A549 treated with Hydrocortisone at 1 μM for 4 hours (cell line): ENCODE results near the gene MITD1. TPM values are rescaled to one million over a fixed set of nuclear protein-coding genes. Genes with fewer than 3 reads are reported as not detected.

Source experiments
- total RNA-seq: library from RNA; stranded (reverse); fragments of 200-300 nt; extraction: Qiagen RNA extraction; gene quantifications from 5 replicates; pipeline ENCODE4 v1.2.3, GENCODE V29; 2022

Gene MITD1
- 23.0 to 26.1 TPM (median 23.8 TPM) in 5 replicates for total RNA-seq

GRCh38 chr2:99180755-99181623 is at the start of gene MITD1, which contains the start of gene MRPL30:
MITD1 (minus strand) TSS chr2:99181058; CDS start chr2:99180981, 77 bp downstream.
MRPL30 (plus strand) TSS chr2:99181184; CDS start chr2:99186204, 5,020 bp downstream.

GRCh38 chr2:99154643-99155536 is 26.0 kb downstream of the MITD1 start, which contains the start of the genes LIPT1 and TSGA10:
LIPT1 (plus strand) TSS chr2:99154967; CDS start chr2:99161958, 6,991 bp downstream.
TSGA10 (minus strand) TSS chr2:99154942; CDS start chr2:99109439, 45,503 bp downstream.

GRCh38 chr2:99141110-99142108 is 39.4 kb downstream of the MITD1 start, which contains the start of gene C2orf15:
C2orf15 (plus strand) TSS chr2:99141707; CDS start chr2:99150559, 8,852 bp downstream.

Other genes with a start within 250 kb of the MITD1 start
- 3.9 to 4.3 TPM (median 4.0 TPM) in 5 replicates for gene CRACDL, start 244.8 kb downstream of the MITD1 start, total RNA-seq
- 0.45 to 0.66 TPM (median 0.48 TPM) in 5 replicates for gene C2orf15, start 39.4 kb downstream of the MITD1 start, total RNA-seq
- gene TSGA10, start 26.1 kb downstream of the MITD1 start, total RNA-seq = 3.2 to 4.2 TPM (median 4.1 TPM) in 5 replicates
- 2.8 to 4.1 TPM (median 3.4 TPM) in 5 replicates for gene LIPT1, start 26.1 kb downstream of the MITD1 start, total RNA-seq
- 30.0 to 55.8 TPM (median 32.2 TPM) in 5 replicates for gene MRPL30, start 126 bp upstream of the MITD1 start, total RNA-seq
- gene LYG2, start 74.6 kb upstream of the MITD1 start, total RNA-seq = 0.18 TPM in 1 of 5 replicates, not detected in the others
- gene LYG1, start 120.1 kb upstream of the MITD1 start, total RNA-seq = 0.86 to 2.0 TPM (median 1.5 TPM) in 5 replicates
- gene TXNDC9, start 155.3 kb upstream of the MITD1 start, total RNA-seq = 38.1 to 52.9 TPM (median 43.6 TPM) in 5 replicates
- 54.5 to 74.9 TPM (median 58.2 TPM) in 5 replicates for gene EIF5B, start 156.3 kb upstream of the MITD1 start, total RNA-seq